ENCODE results near the gene TUG1.

TUG1 gene

DNA sequence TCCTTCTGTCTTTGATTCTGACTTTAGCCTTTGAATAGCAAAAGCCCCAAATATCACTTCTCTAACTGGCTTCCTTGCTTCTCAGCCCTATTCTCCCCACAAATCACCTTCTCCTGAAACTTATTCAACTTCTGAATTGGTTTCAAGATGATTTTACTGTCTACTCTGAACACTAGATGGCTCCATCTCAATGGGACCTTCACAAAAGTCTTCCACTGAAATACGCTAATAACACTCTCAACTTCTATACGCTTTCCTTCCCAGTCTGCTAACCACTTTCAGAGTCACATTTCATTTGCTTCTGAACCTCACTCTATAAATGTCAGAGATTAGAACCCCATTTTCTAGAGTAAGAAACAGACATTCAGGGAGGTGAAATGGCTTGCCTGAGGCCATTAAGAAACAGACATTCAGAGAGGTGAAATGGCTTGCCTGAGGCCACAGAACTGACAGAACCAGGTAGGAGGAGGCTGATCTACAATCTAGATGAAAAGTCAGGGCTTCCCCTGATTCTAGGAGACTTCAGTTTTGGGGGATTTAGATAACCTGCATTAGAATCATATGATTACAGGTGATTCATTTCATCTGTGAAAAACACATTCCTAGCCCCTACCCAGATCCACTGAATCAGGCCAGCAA is 21.1 kb upstream of the TUG1 start:
- peak; percentile 70 for DNase-seq

DNA sequence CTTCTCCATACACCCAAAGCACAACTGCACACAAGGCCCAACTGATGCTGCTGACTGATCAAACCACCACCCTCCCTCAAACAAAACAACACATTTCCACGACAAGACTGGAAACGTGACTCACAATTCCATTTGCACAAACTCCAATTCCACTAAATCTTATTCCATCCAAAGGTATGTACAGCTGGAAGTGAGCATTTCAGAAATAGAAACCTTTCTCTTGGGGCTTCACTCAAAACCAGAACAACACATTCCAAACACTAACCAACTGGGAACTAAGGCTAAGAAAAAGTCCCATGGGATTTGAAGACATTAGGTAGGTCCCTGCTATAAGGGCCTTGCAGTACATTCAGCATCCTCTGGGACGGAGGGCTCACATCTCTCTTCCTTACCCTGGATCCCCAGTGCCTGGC is 20.1 kb upstream of the TUG1 start:
- DNase-seq, result no peak

DNA sequence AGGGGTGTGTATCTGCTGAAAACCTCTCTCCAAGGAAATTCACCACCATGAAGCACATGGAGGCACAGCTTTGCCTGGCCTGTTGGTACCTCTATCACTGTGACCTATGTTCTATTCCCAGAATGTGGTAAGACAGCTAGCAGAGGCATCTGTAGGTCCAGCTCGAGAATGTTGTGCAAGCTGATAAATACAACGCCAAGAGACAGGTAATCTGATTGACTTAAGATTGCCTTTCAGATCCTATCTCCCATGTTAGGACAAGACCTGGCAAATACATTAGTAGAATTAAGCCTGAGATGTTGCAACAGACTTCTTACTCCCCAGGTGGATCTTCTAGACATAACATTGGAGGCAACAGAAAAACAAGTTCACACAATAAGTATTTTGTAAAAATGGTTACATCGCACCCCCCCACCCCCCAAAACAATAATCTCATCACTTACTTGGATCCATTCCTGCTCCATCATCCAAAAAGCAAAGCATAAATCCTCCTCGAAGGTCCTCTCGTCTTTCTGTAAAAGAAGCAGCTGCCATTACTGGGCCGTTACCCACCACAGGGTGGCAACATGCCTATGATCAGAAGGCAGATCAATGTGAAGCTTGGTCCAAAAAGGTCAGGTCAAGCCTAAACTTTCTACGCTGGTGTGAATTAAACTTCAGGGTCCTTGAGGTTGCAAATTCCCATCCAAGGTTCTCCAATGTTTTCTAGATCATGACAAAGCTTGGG is 19.0 kb upstream of the TUG1 start:
- DNase-seq, result peak; percentile 12

DNA sequence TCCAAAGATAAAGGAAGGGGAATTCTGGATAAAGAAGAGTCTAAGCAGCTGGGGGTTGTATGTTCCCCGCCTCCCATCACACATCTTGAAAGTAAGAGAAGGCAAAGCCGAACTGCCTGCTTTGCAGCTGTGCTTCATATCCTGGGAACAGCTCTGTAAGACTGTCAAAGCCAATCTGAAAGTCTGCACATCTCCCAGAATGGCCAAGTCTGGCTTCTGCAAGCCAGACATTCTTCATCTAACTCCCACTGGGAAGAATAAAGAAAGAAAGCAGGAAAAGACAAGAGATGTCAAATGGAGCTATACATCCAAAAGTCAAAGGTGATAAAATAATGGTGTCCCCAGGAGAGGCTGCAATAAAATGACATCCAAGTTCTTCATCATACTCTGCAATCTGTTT is 15.9 kb upstream of the TUG1 start:
- DNase-seq, result no peak

DNA sequence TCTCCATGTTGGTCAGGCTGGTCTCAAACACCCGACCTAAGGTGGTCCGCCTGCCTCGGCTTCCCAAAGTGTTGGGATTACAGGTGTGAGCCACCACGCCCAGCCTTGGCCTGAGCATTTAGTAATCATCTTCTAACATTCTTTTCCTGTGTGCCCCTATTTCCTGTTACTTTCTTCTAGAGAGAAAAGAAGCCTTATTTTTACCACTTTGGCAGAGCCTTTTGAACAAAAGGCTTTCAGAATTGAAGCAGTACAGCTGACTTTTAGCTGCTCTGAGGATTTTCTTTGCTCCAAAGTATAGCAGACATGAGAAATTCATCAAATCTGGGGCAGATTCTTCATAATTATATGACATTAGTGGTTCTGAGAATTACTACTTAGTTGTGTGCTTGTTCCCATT is 13.9 kb upstream of the TUG1 start:
- no peak for DNase-seq

DNA sequence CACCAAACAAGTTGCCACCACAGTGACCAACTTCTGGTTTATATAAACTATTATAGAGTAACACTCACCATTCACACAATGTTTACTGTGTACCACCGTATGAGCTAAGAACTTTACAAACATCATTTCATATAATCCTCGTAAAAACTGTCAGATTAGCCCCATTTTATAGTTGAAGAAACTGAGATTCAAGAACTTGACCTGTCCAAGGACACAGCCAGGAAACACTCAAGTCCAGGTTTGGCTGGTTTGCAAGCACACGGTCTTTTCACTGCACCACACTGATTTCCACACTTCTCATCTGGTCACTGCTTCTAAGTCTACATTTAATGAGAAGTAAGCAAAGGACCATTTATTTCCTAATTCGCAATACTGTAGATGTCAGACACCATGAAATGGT is 4.2 kb upstream of the TUG1 start:
- DNase-seq, result no peak

DNA sequence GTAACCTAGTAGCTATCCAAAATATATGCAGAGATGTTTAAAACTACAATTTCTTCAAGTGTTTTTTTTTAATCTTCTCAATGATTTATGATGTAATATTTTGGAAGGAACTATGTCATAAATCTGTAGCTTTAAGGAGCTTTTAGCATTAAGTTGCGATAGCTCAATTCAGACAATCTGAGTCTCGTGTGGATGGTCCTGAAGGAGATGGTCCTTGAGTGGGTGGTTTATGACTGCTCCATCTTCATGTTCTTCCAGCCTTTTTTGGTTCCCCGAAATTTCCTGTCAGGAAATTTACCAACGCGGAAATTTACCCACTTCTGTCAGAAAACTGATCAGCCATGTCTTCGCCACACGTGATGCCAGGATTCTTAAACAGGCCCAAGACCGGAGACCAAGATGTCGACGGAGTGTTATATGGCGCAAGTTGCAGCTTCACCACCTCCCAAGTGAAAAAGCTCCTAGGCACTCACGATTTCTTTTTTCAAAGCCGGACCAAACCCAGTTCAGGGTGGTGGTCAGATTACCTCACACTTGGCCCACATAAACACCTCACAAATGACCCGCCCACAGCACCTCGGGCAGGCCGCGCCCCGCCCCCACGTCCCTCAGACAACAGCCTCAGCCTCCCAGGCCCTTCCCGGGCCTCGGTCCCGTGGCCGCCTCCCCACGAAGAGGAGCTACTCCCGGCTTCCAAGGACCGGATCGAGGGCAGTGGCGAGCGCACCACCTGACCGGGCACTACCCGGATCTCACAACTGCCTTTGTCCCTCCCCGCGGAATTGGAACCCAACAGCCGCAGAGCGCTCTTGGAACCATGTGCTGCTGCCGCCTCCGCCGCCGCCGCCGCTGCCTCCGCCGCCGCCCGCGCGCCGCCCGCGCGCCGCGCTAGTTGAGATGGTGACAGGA is 796 bp upstream of the TUG1 start, which contains the start of gene MORC2:
Gene MORC2, minus strand, starts transcription at position 760 of the 909 bp plus-strand sequence. CDS start 885 bp downstream, outside the sequence.
- DNase-seq, result no peak

DNA sequence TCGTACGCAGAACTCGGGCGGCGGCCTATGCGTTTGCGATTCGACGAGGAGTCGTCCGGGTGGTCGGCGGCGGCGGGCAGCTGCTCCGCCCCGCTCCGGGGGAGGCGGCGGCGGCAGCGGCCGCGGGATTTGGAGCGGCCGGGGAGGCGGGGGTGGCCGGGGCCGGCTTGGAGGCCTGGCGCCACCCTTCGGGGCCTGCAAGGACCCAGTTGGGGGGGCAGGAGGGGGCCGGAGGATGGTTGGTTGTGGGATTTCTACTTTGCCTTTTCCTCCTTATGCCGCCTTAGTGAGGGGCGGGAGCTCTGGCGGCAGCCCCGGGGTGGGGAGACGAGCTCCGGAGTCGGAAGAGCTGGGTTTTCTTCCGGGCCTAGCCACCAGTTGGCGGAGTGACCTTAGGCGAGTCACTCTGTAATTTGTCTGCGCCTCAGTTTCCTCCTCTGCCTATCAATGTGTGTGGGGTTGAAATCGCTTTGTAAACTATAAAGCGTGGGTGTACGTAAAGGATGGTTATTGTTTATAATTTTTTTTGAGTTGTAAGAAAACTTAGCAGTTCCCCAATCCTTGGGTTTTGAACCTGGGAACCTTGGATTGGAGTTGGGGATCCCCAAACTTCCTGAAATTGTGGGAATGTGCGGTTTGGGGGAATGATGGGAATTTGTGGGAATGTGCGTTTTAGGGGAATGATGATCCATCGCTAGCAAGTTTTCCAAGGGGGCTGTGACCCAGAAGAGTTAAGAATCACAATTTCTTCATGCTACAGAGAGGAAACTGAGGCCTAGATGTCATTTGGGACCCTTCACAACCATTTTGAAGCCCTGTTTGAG is 679 bp downstream of the TUG1 start:
- DNase-seq, result peak; percentile 75

DNA sequence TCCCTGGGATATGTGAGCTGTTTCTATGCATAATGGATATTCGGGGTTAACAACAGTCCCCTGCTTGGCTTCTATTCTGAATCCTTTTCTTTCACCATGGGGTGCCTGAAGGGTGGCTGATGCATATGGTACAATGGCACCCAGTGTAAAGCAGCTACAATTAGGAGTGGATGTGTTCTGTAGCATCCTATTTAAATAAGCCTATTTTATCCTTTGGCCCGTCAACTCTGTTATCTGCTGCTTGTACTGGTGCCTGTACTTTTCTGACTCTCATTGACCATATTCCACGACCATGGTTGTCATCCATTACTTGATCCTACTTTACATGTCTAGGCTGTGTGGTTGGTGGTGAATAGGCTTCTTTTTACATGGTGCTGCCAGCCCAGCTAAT is 1.3 kb downstream of the TUG1 start:
- peak; percentile 16 for DNase-seq

DNA sequence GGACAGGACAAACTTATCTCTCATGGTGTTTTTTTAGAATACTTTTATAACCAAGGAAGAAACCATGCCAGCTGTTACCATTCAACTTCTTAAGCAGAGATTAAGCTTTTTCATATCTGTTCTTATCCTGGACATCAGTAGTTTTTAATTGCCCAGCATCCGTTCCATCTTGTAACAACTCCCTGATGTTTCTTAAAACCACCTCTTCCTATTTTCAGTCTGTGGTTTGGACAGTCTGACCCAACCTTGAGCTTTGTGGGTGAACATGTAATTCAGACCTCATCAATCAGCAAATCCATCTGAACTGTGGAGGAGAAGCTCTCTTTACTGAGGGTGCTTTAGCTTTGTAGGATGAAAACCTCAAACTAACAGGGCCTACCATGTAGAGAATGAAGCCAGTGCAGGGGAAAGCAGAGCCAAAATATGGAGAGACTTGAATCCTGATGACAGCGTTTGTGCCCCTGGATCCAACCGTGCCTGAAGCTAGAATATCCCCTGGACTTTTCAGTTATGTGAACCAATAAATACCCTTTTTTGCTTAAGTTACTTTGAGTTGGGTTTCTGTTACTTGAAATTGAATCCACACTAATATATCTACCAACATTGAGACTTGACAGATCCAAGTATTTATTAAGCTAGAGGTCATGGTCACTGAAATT is 9.4 kb downstream of the TUG1 start:
- peak; percentile 82 for DNase-seq

DNA sequence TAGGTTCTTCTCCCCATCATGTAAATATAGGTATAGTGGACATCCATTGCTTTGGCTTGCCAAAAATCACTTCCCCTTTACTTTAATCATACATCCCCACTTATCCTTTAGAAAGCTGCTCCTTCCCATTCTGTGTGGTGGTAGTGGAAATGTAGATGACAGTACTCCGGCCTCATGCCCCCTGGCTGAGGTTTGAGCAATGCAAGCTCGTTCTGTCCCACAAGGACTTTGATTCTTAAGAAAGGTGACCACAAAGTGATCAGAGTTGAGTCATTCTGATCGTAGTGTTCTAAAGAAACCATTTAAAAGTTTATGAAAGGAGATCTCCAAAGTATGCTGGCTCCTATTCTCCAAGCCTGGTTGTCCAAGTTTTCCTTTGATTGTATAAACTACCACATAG is 10.9 kb downstream of the TUG1 start:
- no peak for DNase-seq

DNA sequence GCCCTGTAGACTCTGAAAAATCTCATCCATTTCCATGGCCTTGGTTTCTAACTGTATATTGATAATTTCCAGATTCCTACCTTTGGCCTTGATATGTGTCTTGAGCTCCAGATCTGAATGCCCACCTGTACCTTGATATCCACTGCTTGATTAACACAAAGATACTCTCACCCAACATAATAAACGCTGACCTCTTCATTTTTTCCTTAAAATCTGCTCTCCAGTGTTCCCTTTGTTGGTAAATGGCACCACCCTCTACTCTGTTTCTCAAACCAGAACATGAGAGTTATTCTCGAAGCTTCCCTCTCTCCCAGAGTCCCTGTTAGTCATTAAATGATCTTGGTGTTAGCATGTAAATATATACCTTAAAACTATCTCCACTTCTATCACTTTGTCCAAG is 13.4 kb downstream of the TUG1 start:
- no peak for DNase-seq

DNA sequence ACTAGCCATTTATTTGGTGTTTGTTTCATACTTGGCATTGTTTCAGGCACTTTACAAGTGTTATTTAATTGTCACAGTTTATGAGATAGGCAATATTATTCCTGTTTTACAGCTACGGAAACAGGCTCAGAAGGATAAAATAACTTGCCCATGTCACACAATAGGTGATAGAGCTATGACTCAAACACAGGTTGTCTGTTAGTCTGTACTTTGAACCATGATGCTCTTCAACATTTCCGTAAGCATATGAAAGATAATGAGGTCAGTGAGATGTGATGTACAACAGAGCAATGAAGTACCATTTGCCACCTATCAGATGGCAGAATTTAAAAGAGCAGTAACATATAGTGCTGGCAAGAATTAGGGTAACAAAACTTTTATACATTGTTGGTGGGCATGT is 15.3 kb downstream of the TUG1 start:
- DNase-seq, result no peak

DNA sequence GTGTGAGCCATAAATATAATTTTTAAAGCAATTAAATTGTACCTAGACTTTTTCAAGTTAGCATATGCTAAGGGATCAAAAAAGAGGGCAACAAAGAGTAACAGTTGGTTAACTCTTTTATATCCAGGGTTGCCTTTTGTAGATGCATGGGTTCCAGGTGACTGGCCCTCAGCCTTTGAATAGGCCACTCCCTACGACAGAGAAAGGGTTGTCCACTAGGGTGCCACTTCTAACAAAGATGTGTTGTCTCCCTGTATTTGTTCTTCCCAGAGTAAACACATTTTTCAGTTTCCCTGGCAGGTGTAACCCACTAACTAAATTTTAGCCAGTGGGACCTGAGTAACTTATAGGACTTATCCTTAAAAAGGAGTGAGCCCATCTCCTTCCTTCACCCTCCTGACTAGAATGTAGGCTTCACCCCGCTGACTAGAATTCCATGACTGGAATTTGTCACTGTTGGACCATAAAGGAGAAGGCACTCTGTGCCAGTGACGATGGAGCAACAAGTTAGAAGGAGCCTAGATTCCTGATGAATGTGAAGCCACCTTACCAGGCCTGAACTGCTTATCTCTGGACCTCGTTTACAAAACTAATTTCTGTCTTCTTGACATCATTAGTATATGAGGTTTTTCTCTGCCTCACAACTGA is 16.6 kb downstream of the TUG1 start:
- no peak for DNase-seq

DNA sequence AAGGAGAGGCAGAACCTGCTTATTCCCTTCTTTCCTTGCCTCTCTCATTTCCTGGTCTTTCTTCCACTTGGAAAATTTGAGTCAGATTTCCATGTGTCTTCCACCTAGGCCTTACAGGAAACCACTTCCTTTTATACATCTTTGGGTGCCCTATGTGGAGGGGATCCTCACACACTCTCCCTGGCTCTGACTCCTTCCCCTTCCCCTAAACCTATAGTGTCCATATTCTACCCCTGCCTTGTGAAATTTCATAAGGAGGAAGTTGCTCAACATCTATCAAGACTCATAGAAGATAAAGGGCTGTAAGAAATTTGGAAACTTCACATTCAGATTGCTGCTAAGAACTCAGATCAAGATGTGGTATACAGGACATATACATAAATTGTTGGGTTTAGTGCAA is 20.4 kb downstream of the TUG1 start:
- peak; percentile 80 for DNase-seq

DNA sequence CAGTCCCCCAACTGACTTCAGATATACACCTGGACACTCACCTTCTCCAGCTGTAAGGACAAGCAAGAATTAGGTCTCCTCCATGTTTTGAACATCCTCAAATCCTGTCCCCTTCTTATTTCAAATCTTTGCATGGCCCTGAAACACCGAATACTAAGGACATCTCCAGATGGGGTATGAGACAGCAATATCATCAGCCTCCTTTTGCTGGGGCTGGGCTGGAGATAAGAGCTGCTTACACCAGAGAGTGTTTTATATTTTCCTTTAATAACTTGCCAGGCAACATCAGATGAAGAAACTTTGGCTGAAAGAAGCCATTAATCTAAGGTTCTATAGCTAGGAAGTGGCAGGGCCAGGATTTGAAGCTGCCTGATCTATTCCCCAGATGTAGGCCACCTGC is 21.6 kb downstream of the TUG1 start:
- DNase-seq, result peak; percentile 58

DNA sequence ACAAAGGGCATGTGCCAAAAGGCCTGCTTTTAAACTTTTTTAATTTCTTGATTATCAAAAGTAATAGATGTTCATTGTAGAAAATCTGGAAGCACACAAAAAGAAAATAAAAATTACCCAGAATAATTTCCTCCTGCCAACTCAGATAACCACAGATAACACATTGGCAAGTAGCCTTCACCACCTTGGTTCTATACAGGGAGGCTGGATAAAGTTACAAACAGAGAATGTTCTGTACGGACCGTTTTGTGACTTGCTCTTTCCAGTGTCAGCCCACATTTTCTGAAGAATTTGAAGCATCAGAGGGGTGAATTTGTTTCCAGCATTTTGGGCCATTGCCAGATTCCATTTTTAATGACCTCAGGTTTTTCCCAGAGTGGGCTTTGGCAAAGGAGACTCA is 23.5 kb downstream of the TUG1 start:
- no peak for DNase-seq

DNA sequence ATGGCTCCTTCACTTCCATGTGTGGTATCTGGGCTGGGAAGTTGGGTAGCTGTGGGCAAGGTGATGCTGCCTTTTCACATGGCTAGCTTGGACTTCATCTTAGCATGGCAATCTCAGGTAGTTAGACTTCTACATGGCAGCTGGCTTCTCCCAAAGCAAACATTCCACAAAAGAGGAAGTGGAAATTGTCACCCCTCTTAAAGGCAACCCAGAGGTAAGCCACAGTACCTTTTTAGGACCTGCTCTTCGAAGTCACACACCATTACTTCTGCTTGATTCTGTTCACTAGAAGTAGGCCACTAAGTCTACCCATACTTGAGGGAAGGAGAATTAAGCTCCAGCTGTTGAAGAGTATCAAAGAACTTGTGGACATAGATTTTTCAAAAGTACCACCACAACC is 25.9 kb downstream of the TUG1 start:
- DNase-seq, result no peak

DNA sequence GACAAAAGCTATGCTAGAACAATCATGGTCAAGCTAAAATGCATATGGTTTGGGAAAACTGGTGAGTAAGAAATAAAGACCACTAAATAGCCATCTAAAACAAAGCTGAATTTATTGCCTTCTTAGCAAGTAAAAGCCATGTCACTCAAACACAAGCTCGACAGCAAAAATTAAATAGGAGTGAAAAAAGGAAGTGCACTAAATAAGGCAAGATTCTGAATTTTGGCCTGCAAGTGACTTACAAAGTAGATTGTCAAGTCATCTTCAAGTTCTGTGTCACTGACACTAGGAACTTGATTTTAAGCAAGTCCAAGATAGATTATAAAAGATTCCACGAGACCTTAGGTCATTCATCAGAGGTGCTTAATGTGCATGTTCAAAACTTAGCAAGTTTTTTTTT is 27.4 kb downstream of the TUG1 start:
- DNase-seq, result peak; percentile 59

DNA sequence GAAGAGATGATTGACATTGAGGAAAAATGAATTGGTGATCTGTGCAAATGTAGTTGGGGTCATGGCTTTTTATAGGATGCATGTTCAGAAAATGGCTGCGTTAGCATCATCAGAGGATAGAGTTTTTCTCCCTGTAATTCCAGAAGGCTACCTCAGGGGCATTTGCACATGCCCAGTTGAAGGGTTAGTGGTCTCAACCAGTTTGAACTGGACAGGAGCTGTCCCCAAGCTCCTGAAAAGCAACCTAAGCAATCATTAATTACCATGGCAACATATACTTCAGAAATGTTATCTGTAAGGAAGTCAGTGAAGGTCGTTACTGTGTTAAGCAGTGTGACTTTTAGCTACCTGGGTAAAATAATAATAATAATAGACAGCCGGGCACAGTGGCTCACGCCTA is 29.3 kb downstream of the TUG1 start:
- DNase-seq, result no peak

DNA sequence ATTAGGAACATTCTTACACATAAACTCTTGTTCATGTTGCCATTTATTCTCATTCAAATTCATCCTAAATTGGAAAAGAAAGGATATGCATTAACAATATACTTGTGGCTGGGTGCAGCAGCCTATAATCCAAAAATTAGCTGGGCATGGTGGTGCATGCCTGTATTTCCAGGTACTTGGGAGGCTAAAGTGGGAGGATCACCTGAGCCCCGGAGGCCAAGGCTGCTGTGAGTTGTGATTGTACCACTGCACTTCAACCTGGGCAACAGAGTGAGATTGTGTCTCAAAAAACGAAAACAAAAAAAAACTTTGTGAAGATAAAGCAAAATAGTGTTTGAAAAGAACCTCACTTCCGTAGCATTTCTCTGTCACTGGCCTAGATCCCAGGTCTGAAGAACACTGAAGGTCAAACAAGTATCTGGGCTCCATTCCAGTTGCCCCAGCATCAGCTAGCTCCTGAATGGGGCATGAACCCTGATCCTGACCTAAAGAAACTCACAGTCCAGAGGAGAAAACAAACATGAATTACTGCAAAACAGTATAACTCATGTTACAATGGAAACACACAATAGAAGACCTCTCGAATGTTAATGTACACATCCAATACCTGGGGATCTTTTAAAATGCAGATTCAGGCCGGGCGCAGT is 32.2 kb downstream of the TUG1 start:
- DNase-seq, result no peak

Measured in hematopoietic multipotent progenitor cell treated with erythropoietin and hydrocortisone succinate and interleukin-3 and kit ligand, for 4 days (in vitro differentiated cells).